ENCODE results near the gene KCNF1. TPM values are rescaled to one million over a fixed set of nuclear protein-coding genes. Genes with fewer than 3 reads are reported as not detected.

The KCNF1 gene
- total RNA-seq, 1 donor: not detected

- TF ChIP-seq CTCF (IDR thresholded peaks at IDR 0.05; ENCODE audit: insufficient read depth, low read depth, low read length): no peak
- DNase-seq (ENCODE audit: low read depth): peak; percentile 48
- H3K4me3 ChIP-seq (ENCODE audit: low read depth, low read length): no peak overlapping the region
Observed at GRCh38 chr2:10901160-10901939, 10.4 kb upstream of the KCNF1 start.

GRCh38 chr2:10903861-10904210, 7.9 kb upstream of the KCNF1 start:
- no peak for TF ChIP-seq CTCF (IDR thresholded peaks at IDR 0.05; ENCODE audit: insufficient read depth, low read depth, low read length)
- no peak overlapping the region for H3K4me3 ChIP-seq (ENCODE audit: low read depth, low read length)
- DNase-seq (ENCODE audit: low read depth): no peak

GRCh38 chr2:10904455-10904854, 7.3 kb upstream of the KCNF1 start:
- TF ChIP-seq CTCF (IDR thresholded peaks at IDR 0.05; ENCODE audit: insufficient read depth, low read depth, low read length): no peak

GRCh38 chr2:10905006-10905861, 6.5 kb upstream of the KCNF1 start:
- H3K4me3 ChIP-seq (ENCODE audit: low read depth, low read length): no peak overlapping the region
- TF ChIP-seq CTCF (IDR thresholded peaks at IDR 0.05; ENCODE audit: insufficient read depth, low read depth, low read length): no peak
- DNase-seq (ENCODE audit: low read depth): no peak

More at GRCh38 chr2:10904455-10904854, 7.3 kb upstream of the KCNF1 start:
- H3K4me3 ChIP-seq (ENCODE audit: low read depth, low read length): no peak overlapping the region
- DNase-seq (ENCODE audit: low read depth): no peak

- no peak overlapping the region for H3K4me3 ChIP-seq (ENCODE audit: low read depth, low read length)
- DNase-seq (ENCODE audit: low read depth): no peak
- TF ChIP-seq CTCF (IDR thresholded peaks at IDR 0.05; ENCODE audit: insufficient read depth, low read depth, low read length): no peak
Observed at GRCh38 chr2:10905862-10906143, 5.9 kb upstream of the KCNF1 start.

GRCh38 chr2:10906926-10907625, 4.7 kb upstream of the KCNF1 start:
- no peak for DNase-seq (ENCODE audit: low read depth)
- H3K4me3 ChIP-seq (ENCODE audit: low read depth, low read length): no peak overlapping the region
- TF ChIP-seq CTCF (IDR thresholded peaks at IDR 0.05; ENCODE audit: insufficient read depth, low read depth, low read length): no peak

All from fibroblast of villous mesenchyme (primary cell).